OCI-LY7 (cell line): ENCODE data around the gene VSIG2. TPM values are rescaled to one million over a fixed set of nuclear protein-coding genes. Genes with fewer than 3 reads are reported as not detected.

Experiments used
- BruUV-seq: library from RNA; stranded (reverse); fragments of 400-500 nt; replicated peaks from 2 replicates; lab custom pipeline; 2021; lab: Mats Ljungman, UMichigan
- CTCF ChIA-PET: fragments of 300-600 bp; sonication (Branson Sonifier 250); formaldehyde crosslinking; loops from one replicate; lab custom pipeline; 2022; ENCODE audit warnings: antibody characterized with exemption; ENCODE audit not compliant: unreplicated experiment; lab: Charles Lee
- POLR2A ChIA-PET: fragments of 300-600 bp; sonication (Branson Sonifier 250); formaldehyde crosslinking; loops from one replicate; lab custom pipeline; 2022; ENCODE audit warnings: antibody characterized with exemption; lab: Charles Lee
- DNase-seq: peaks from one replicate; pipeline ENCODE4 v3.0.0-alpha.2; 2015; ENCODE audit warnings: low spot score
- H2AFZ ChIP-seq: fragments of 200-600 bp; sonication (generic), shearing (Covaris generic); 2 replicates; pipeline ENCODE4 v1.6.1; 2014; ENCODE audit warnings: mild to moderate bottlenecking, antibody characterized with exemption, low read length, moderate library complexity
- H3K27ac ChIP-seq: fragments of 200-600 bp; sonication (generic); 2 replicates; pipeline ENCODE4 v1.5.1; 2014; ENCODE audit warnings: mixed run types, low read depth, mild to moderate bottlenecking, moderate library complexity, low read length, inconsistent platforms; ENCODE audit not compliant: poor library complexity, severe bottlenecking
- H3K36me3 ChIP-seq: fragments of 200-600 bp; sonication (generic); 2 replicates; pipeline ENCODE4 v1.6.1; 2014; ENCODE audit warnings: mild to moderate bottlenecking, antibody characterized with exemption, low read length, moderate library complexity, mixed read lengths; ENCODE audit not compliant: insufficient read depth
- H3K4me1 ChIP-seq: fragments of 200-600 bp; sonication (generic); 2 replicates; pipeline ENCODE4 v1.5.1; 2014; ENCODE audit warnings: mild to moderate bottlenecking, low read length; ENCODE audit not compliant: insufficient read depth, poor library complexity, severe bottlenecking
- H3K4me2 ChIP-seq: fragments of 200-600 bp; sonication (generic); 2 replicates; pipeline ENCODE4 v1.6.1; 2014; ENCODE audit warnings: mild to moderate bottlenecking, low read length
- H3K4me3 ChIP-seq: fragments of 200-600 bp; sonication (generic); 2 replicates; pipeline ENCODE4 v1.5.1; 2014; ENCODE audit warnings: mild to moderate bottlenecking, low read depth, low read length; ENCODE audit not compliant: poor library complexity, severe bottlenecking
- H3K79me2 ChIP-seq: fragments of 200-600 bp; sonication (generic); 2 replicates; pipeline ENCODE4 v1.6.1; 2016; ENCODE audit warnings: low read depth, mild to moderate bottlenecking, low read length, moderate library complexity, mixed read lengths; ENCODE audit not compliant: insufficient read depth
- H3K9me2 ChIP-seq: fragments of 200-600 bp; sonication (generic); 2 replicates; pipeline ENCODE4 v1.6.1; 2016; ENCODE audit warnings: mild to moderate bottlenecking, low read length, mixed read lengths; ENCODE audit not compliant: insufficient read depth
- H3K9me3 ChIP-seq: fragments of 200-600 bp; sonication (generic); 2 replicates; pipeline ENCODE4 v1.6.1; 2014; ENCODE audit warnings: mild to moderate bottlenecking, mixed run types, low read length, mixed read lengths
- H4K20me1 ChIP-seq: fragments of 200-600 bp; sonication (generic); 2 replicates; pipeline ENCODE4 v1.6.1; 2014; ENCODE audit warnings: mild to moderate bottlenecking, antibody characterized with exemption, low read length, moderate library complexity, mixed read lengths; ENCODE audit not compliant: insufficient read depth
- EZH2phosphoT487 ChIP-seq: fragments of 200-600 bp; sonication (generic); IDR thresholded peaks from 2 replicates; pipeline ENCODE4 v1.6.1; 2018; ENCODE audit warnings: low read depth, borderline replicate concordance, mild to moderate bottlenecking, mixed run types, antibody characterized with exemption, low read length, moderate library complexity, mixed read lengths
- intact Hi-C: fragments of 100-400 bp; cut with micrococcal nuclease; formaldehyde crosslinking; loops from one replicate; pipeline ENCODE4 v1.10.0; 2022; ENCODE audit not compliant: unreplicated experiment
- total RNA-seq, 2 experiments: library from RNA; depleted of rRNA in 1 of 2; stranded (reverse); fragments of >200 nt in 1 of 2; shearing (Covaris generic) in 1 of 2; gene quantifications; 2 replicates each; pipeline ENCODE4 v1.2.3, GENCODE V29; 2014 to 2022
- TF ChIP-seq, protein P1 (sequence below): fragments of 200-600 bp; sonication (generic); conservative IDR thresholded peaks from 2 replicates; pipeline ENCODE4 v1.5.1; 2014; ENCODE audit warnings: mild to moderate bottlenecking, antibody characterized with exemption, low read length, moderate library complexity, mixed read lengths

VSIG2 gene
- total RNA-seq, 2 experiments from 2014 or later: not detected

DNA sequence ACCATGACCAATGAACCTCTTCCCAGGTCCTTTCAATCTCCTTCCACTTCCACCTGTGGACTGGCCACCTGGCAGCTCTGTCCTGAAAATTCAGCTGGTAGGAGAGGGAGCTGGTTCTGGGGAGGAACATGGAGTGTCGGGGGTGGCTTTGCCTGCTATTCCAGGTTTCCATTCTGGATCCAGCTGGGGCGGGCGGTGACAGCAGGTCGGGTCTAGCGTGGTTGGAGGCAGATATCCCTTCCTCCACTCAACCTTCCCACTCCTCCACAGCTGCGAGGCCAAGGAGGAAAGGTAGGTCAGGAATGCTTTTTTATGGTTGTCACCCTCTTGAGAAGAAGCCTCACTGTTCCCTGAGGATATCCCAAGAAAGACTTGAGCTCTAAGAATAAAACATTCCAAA lies 9.0 kb downstream of the VSIG2 start:
- Histone ChIP-seq H2AFZ (no peak overlapping the region), H3K79me2 (no peaks in the 10 kb centered on the region), H3K4me2 (no peak overlapping the region), H3K9me2 (no peaks in the 10 kb centered on the region), H3K27ac (no peak overlapping the region), H3K4me3 (no peak overlapping the region), H3K36me3 (no peaks in the 10 kb centered on the region), H3K4me1 (peaks cover 24% of the 10 kb centered on the region), H3K9me3 (no peaks in the 10 kb centered on the region), H4K20me1 (no peaks in the 10 kb centered on the region; the same call in 1 of the 2 replicates)
- POLR2A ChIA-PET: interaction anchor here (0.6 to 0.9 kb wide), 2 partner anchors 56 to 69 kb away, joined by 3 read pairs; partner anchors contain the start of gene SPA17
- intact Hi-C loops: no loop called here
- CTCF ChIA-PET: interaction anchor here (0.7 kb wide), 1 partner anchor 18 kb away, joined by 3 read pairs; no protein-coding TSS in a partner anchor
- no TSS peak for BruUV-seq
- TF ChIP-seq EZH2phosphoT487: no peak
- TF ChIP-seq, protein P1, sequence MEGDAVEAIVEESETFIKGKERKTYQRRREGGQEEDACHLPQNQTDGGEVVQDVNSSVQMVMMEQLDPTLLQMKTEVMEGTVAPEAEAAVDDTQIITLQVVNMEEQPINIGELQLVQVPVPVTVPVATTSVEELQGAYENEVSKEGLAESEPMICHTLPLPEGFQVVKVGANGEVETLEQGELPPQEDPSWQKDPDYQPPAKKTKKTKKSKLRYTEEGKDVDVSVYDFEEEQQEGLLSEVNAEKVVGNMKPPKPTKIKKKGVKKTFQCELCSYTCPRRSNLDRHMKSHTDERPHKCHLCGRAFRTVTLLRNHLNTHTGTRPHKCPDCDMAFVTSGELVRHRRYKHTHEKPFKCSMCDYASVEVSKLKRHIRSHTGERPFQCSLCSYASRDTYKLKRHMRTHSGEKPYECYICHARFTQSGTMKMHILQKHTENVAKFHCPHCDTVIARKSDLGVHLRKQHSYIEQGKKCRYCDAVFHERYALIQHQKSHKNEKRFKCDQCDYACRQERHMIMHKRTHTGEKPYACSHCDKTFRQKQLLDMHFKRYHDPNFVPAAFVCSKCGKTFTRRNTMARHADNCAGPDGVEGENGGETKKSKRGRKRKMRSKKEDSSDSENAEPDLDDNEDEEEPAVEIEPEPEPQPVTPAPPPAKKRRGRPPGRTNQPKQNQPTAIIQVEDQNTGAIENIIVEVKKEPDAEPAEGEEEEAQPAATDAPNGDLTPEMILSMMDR: no peak
- no peak for DNase-seq

DNA sequence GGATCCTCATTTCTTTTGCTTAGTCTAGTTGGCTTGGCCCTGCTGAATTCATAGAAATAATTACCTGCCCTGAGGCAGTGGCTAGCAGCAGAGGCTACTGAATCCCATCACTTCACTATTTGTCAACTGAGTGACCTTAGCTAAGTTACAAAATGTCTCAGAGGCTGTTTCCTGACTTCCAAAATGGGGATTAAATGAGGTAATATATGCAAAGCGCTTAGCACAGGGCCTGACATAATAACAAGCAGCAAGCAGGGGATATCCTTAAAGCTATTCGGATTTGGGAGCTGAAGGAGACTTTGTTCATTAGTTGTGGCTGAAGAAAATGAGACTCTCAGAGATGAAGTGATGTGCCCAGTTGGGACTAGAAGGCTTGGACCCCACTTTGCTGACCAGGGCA lies 9.5 kb downstream of the VSIG2 start:
- Histone ChIP-seq H4K20me1 (no peaks in the 10 kb centered on the region; the same call in 1 of the 2 replicates), H3K4me1 (peaks cover 24% of the 10 kb centered on the region), H3K9me2 (no peaks in the 10 kb centered on the region), H3K36me3 (no peaks in the 10 kb centered on the region), H3K9me3 (no peaks in the 10 kb centered on the region), H3K4me2 (no peak overlapping the region), H3K27ac (no peak overlapping the region), H2AFZ (no peak overlapping the region), H3K79me2 (no peaks in the 10 kb centered on the region), H3K4me3 (no peak overlapping the region)
- POLR2A ChIA-PET: interaction anchor here (0.6 kb wide), 1 partner anchor 69 kb away, joined by 3 read pairs; the partner anchor contains the start of gene SPA17
- no peak for TF ChIP-seq EZH2phosphoT487
- TF ChIP-seq, protein P1: no peak
- intact Hi-C loops: no loop called here
- CTCF ChIA-PET: interaction anchor here (0.7 kb wide), 1 partner anchor 19 kb away, joined by 3 read pairs; no protein-coding TSS in a partner anchor
- no TSS peak for BruUV-seq
- no peak for DNase-seq

DNA sequence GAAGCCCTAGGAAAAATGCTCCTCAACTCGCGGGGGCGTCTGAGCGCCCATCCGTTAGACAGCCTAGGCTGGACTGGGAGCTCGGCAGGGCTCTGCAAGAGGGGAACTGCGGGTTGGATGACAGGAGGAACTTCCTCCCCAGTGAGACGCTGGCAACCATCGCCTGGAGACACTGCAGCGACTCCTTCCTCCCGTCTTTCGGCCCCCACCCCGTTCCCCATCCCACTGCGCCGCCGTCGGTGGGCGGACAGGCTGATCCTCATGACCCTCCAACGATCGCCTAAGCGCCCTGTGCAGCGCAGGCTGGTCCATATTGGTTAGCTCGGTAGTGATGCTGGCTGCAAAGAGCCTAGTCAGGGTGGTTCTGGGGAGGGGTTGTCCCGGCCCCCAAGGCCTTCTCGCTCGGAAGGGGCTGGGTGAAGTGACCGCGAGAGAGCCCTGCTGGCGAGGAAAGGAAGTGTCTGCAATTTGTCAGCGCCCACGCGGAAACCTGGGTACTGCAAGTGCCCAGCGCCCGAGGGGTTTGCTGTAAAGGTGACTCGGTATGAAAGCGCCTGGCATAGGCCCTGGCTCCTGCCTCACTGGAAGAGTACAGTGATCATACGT lies 11.7 kb downstream of the VSIG2 start:
- DNase-seq: peak; percentile 64
- TF ChIP-seq, protein P1: peak; percentile 70
- no peak for TF ChIP-seq EZH2phosphoT487
- POLR2A ChIA-PET: interaction anchor here (1.4 kb wide), 2 partner anchors 39 to 44 kb away, joined by 3 read pairs; no protein-coding TSS in a partner anchor
- Histone ChIP-seq H3K4me3 (peak overlapping the region; percentile 72), H3K4me2 (peak overlapping the region; percentile 83), H3K79me2 (no peaks in the 10 kb centered on the region), H4K20me1 (no peaks in the 10 kb centered on the region; the same call in 1 of the 2 replicates), H3K27ac (no peak overlapping the region), H2AFZ (peak overlapping the region; percentile 47), H3K4me1 (peaks cover 20% of the 10 kb centered on the region), H3K9me3 (no peaks in the 10 kb centered on the region), H3K9me2 (no peaks in the 10 kb centered on the region), H3K36me3 (no peaks in the 10 kb centered on the region)
- intact Hi-C loops: no loop called here
- BruUV-seq: no TSS peak
- CTCF ChIA-PET: interaction anchor here (0.6 kb wide), 1 partner anchor 61 kb away, joined by 3 read pairs; no protein-coding TSS in a partner anchor
